GM18870 (cell line): Measurements from ENCODE around the gene SPATA31D1.
"Not testable (repeated sequence)": the region's sequence is repeated elsewhere in the genome, so short reads cannot be mapped to it uniquely, and the experiment has no call there.

Source experiments
- ATAC-seq: cut with Tn5 transposase; IDR thresholded peaks from one replicate; pipeline ENCODE4 v1.9.1; 2021; ENCODE audit warnings: moderate library complexity; ENCODE audit not compliant: unreplicated experiment

SPATA31D1 gene

GRCh38 chr9:81988472-81988871, at the start of gene SPATA31D1:
TSS of gene SPATA31D1 (plus strand) at chr9:81988772. CDS start at chr9:81988819, 47 bp downstream.
- ATAC-seq, result not testable (repeated sequence)

- ATAC-seq, result not testable (repeated sequence)
Measured at GRCh38 chr9:81943393-81943792, 45.2 kb upstream of the SPATA31D1 start, which contains the start of gene SPATA31D3. TSS of gene SPATA31D3 (plus strand) at chr9:81943500. CDS start at chr9:81943586, 86 bp downstream.

- ATAC-seq, result not testable (repeated sequence)
Measured at GRCh38 chr9:81948650-81949049, 39.9 kb upstream of the SPATA31D1 start.

GRCh38 chr9:81953096-81953495, 35.5 kb upstream of the SPATA31D1 start:
- ATAC-seq, result no peak

- no peak for ATAC-seq
Measured at GRCh38 chr9:81955625-81956024, 32.9 kb upstream of the SPATA31D1 start.

- ATAC-seq, result no peak
Measured at GRCh38 chr9:81964218-81965171, 24.1 kb upstream of the SPATA31D1 start.

- ATAC-seq, result no peak
Measured at GRCh38 chr9:81968026-81968425, 20.5 kb upstream of the SPATA31D1 start.

GRCh38 chr9:81969971-81970370, 18.6 kb upstream of the SPATA31D1 start:
- ATAC-seq, result no peak

GRCh38 chr9:81971727-81972126, 16.8 kb upstream of the SPATA31D1 start:
- no peak for ATAC-seq

- no peak for ATAC-seq
Measured at GRCh38 chr9:81974764-81975163, 13.8 kb upstream of the SPATA31D1 start.

- ATAC-seq, result no peak
Measured at GRCh38 chr9:81976351-81976750, 12.2 kb upstream of the SPATA31D1 start.

GRCh38 chr9:81979196-81979595, 9.4 kb upstream of the SPATA31D1 start:
- ATAC-seq, result peak; percentile 58

GRCh38 chr9:81980568-81980967, 8.0 kb upstream of the SPATA31D1 start:
- ATAC-seq, result no peak

- no peak for ATAC-seq
Measured at GRCh38 chr9:81981883-81982282, 6.7 kb upstream of the SPATA31D1 start.

- ATAC-seq, result no peak
Measured at GRCh38 chr9:81984928-81985327, 3.6 kb upstream of the SPATA31D1 start.

- no peak for ATAC-seq
Measured at GRCh38 chr9:81986051-81986450, 2.5 kb upstream of the SPATA31D1 start.

- ATAC-seq, result no peak
Measured at GRCh38 chr9:81989700-81990099, 1.1 kb downstream of the SPATA31D1 start.

- ATAC-seq, result no peak
Measured at GRCh38 chr9:81993656-81994055, 5.1 kb downstream of the SPATA31D1 start.

GRCh38 chr9:81999806-82000205, 11.2 kb downstream of the SPATA31D1 start:
- ATAC-seq, result no peak

- no peak for ATAC-seq
Measured at GRCh38 chr9:82010711-82011110, 22.1 kb downstream of the SPATA31D1 start.

- no peak for ATAC-seq
Measured at GRCh38 chr9:82011133-82011532, 22.6 kb downstream of the SPATA31D1 start.

- no peak for ATAC-seq
Measured at GRCh38 chr9:82012276-82012675, 23.7 kb downstream of the SPATA31D1 start.
